Coronary artery (tissue), 2 donors: ENCODE results near the gene NCOA7.
"Not testable (repeated sequence)": the region's sequence is repeated elsewhere in the genome, so short reads cannot be mapped to it uniquely, and the experiment has no call there.

ENCODE experiments used
- DNase-seq: peaks from one replicate; pipeline ENCODE4 v3.0.0-alpha.2; 2017; ENCODE audit warnings: low spot score
- H3K27ac ChIP-seq, 2 donors: fragments of 200-600 bp; sonication (generic); one replicate each; pipeline ENCODE4 v1.5.1; 2016 to 2019
- H3K4me3 ChIP-seq: fragments of 200-600 bp; sonication (generic); 2 replicates; pipeline ENCODE4 v1.5.1; 2016; ENCODE audit warnings: mild to moderate bottlenecking, moderate library complexity
- TF ChIP-seq, protein P1 (sequence below): fragments of 200-600 bp; sonication (generic); IDR thresholded peaks from one replicate; pipeline ENCODE4 v1.5.1; 2019; ENCODE audit warnings: antibody characterized with exemption

NCOA7 gene

DNA sequence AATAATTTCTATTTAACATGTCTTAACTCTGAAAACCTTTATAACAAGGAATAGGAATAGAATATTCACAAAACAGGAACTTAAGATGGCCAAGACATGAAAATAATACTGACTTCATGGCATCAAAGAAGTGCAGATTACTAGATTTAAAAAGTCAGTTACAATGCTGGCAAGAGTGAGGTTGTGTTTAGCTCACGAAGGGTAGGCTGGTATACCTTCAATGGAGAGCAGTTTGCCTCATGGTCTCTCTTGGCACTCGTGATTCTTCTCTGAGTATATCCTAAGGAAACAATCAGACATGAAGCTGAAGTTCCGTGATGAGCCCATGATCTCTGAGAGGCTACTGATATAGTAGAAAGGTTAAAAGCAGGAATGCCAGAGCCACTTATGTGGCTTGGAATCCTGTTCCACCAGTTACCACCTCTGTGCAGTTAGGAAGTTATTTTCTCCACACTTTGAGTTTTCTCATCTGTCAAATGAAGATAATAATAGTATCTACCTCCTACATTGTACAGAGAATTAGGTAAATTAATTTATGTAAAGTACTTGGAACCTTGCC lies 7.2 kb downstream of the NCOA7 start:
- no peak for DNase-seq
- no peak overlapping the region for H3K4me3 ChIP-seq

DNA sequence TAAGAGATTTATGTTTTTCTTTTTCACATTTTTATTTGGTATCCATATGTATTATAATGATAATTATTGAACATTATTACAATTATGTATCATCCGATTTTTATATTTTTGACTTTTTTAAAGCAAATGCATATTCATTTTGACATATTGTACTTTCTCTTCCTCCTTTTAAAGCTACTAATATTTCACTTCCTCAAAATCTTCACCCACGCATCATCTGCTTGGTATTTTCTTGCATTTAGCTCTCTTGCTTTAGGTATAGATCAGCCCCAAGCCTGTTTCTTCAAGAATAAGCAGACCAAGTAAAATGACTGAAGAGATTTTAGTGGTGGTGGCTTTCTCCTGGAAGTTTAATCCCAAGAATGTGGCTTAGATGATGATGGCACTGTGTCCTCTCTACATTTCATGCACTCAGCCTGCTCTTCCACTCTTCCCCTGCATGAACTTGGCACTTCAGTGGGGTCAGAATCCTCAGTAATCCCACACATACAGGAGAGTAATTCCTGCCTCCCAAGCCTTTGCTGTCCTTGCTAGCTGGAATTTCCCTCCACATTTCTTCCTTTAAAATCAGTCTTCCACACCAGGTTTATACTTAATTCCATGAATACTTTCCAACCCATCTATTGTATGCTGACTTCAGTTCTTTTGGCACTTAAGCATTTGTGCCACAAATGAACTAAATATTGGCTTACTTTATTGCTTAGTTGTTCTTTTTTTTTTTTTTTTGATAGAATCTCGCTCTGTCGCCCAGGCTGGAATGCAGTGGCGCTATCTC lies 8.2 kb downstream of the NCOA7 start:
- TF ChIP-seq, protein P1, sequence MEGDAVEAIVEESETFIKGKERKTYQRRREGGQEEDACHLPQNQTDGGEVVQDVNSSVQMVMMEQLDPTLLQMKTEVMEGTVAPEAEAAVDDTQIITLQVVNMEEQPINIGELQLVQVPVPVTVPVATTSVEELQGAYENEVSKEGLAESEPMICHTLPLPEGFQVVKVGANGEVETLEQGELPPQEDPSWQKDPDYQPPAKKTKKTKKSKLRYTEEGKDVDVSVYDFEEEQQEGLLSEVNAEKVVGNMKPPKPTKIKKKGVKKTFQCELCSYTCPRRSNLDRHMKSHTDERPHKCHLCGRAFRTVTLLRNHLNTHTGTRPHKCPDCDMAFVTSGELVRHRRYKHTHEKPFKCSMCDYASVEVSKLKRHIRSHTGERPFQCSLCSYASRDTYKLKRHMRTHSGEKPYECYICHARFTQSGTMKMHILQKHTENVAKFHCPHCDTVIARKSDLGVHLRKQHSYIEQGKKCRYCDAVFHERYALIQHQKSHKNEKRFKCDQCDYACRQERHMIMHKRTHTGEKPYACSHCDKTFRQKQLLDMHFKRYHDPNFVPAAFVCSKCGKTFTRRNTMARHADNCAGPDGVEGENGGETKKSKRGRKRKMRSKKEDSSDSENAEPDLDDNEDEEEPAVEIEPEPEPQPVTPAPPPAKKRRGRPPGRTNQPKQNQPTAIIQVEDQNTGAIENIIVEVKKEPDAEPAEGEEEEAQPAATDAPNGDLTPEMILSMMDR: no peak
- Histone ChIP-seq H3K27ac (no peak overlapping the region), H3K4me3 (no peak overlapping the region)
- no peak for DNase-seq

More for the DNA sequence above, 7.2 kb downstream of the NCOA7 start:
- no peak overlapping the region for H3K27ac ChIP-seq
- TF ChIP-seq, protein P1: no peak

DNA sequence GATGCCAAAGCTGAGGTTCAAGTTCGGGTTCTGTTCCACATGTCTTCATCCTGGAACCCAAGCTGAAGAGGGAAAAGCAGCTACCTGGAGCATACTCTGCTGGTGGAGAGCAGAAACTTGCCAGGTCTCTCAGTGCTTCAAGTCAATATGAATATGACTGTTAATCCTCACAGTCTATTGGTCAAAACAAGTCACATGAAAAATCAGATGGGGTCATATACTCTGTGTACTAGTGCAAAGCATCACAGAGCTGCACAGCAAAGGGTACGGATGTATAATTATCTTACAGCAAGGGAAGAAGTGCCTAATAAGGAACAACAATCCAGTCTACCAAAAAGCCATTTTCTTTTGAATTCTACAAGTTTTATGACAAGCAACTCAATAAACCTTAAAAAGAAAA lies 11.6 kb downstream of the NCOA7 start:
- DNase-seq: no peak
- TF ChIP-seq, protein P1: no peak
- no peak overlapping the region for H3K4me3 ChIP-seq
- H3K27ac ChIP-seq: peak overlapping the region in 1 of 2 donors; percentile 59

DNA sequence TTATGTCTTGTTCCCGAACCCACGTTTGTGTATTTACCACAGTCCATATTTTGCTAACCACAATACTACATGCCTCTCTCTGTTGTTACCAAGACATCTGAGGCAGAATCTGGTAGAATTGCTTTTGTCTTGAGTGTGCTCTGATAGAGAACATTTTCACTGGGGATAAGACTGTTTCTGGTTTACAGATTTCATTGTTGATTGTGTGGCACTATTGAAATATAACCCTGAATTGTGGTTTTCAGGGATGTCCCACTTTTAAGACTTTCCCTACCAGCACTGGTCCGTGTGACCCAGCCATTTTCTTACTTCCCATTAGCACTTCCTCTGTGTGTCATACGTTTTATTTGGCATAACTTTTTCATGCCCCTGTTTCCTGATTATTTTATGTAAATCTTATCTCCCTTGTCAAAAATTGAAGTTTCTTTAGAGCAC lies 12.2 kb downstream of the NCOA7 start:
- Histone ChIP-seq H3K4me3 (no peak overlapping the region), H3K27ac (peak overlapping the region in 1 of 2 donors; percentile 59)
- TF ChIP-seq, protein P1: no peak
- no peak for DNase-seq

DNA sequence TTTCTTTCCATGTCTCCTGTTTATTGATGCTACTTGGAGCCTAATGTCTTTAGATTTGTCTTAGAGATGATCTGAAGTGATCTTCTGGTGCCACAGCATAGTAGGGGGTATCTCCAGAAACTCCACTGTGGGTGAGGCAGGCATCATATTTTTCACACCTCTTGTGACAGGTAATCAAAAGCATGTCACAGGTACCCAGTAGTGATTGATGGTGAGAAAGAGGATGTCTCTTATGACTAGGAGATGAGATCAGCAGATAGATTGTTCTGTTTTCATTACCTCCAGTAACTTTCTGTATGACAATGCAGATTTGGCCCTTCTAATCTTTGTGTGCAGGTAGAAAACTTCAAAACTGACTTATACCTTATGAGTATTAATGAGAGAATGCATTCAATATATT lies 13.5 kb downstream of the NCOA7 start:
- DNase-seq: no peak
- TF ChIP-seq, protein P1: no peak
- Histone ChIP-seq H3K4me3 (no peak overlapping the region), H3K27ac (no peak overlapping the region)

DNA sequence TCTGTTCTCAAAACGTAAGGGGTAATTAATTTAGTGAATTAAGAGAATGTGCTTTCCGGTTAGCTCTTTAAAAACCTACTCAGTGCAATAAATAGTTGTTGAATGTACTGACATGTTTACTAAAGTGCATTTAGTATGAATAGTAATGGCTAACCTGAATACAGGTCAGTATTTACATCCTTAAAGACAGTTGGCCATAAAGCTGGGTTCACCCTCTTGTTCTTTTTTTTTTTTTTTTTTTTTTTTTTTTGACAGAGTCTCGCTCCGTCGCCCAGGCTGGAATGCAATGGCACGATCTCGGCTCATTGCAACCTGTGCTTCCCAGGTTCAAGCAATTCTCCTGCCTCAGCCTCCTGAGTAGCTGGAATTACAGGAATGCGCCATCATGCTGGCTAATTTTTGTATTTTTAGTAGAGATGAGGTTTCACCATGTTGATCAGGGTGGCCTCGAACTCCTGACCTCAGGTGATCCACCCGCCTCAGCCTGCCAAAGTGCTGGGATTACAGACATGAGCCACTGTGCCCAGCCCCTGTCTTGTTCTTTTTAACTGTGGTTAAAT lies 14.2 kb downstream of the NCOA7 start:
- H3K4me3 ChIP-seq, H3K27ac ChIP-seq, DNase-seq: not testable (repeated sequence)

DNA sequence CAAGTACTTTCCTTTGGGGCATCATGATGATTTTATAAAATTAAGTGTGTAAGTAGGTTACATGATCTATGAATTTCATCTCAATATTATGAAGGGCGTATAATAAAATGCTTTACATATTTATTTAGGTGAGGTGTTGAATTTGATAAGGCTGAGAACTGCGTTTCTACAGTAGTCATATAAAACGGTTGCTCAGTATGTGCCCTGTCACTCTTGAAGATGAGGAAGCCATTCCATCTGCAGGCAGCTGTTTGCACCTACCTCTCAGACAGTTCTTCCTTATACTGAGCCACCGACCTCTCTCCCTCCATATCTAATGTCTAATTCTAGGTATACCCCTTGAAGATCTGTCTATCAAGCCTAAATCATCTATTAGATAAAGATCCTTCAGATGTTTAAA lies 16.1 kb downstream of the NCOA7 start:
- Histone ChIP-seq H3K4me3 (no peak overlapping the region), H3K27ac (no peak overlapping the region)
- no peak for DNase-seq
- TF ChIP-seq, protein P1: no peak
